ENCODE data around the gene PLCB4.

PLCB4 gene

DNA sequence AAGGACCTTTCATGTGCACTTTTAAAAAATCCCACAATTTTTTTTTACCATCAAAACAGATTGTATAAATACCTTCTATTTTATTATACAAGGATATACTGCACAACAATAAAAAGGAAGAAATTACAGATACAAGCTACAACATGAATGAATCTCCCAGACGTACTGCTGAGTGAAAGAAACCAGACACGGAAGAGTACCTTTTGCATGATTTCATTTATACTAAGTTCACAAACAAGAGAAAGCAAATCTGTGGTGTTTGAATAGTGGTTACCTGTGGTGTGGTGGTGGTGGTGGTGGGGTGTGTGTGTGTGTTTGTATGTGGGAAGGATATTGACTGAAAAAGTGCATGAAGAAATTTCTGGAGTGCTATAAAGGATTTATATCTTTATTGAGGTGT lies 6.8 kb upstream of the PLCB4 start:
- no peak for DNase-seq

DNA sequence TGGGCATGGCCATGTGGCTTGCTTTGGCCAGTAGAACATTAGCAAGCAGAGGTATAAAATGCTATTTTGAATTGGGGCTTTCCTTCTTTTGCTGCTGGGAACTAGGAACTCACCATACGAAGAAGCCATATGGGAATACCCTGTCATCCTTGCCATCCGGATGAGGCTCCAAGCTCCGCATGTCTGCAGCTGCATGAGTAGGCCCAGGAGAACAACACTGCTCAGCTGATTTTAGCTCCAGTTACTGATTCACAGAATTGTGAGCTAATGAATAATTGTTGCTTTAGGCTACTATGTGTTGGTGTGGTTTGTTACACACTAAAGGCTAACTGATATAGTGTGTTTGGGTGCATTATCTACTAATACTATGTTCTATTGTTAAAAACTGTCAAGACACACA lies 2.7 kb upstream of the PLCB4 start:
- no peak for DNase-seq

- no peak for DNase-seq
Measured at GRCh38 chr20:9068233-9068801, 570 bp upstream of the PLCB4 start.

DNA sequence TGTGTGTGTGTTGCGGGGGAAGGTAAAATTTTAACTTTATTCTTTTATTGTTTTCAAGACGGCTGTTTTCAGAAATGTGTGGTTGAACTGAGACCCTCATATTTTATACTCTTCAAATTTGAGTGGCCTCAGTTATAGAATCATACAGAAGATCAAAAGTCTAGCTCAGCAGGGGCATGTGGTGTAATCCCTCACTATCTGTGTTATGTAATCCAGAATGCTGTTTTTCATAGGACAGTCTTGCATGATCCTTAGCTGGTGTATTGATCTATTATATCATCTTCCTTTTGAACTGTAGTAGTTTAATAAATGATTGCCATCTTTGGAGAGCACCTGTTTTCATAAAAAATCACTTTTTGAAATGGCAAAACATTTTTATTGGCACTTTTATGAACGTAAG lies 1.4 kb downstream of the PLCB4 start:
- no peak for DNase-seq

DNA sequence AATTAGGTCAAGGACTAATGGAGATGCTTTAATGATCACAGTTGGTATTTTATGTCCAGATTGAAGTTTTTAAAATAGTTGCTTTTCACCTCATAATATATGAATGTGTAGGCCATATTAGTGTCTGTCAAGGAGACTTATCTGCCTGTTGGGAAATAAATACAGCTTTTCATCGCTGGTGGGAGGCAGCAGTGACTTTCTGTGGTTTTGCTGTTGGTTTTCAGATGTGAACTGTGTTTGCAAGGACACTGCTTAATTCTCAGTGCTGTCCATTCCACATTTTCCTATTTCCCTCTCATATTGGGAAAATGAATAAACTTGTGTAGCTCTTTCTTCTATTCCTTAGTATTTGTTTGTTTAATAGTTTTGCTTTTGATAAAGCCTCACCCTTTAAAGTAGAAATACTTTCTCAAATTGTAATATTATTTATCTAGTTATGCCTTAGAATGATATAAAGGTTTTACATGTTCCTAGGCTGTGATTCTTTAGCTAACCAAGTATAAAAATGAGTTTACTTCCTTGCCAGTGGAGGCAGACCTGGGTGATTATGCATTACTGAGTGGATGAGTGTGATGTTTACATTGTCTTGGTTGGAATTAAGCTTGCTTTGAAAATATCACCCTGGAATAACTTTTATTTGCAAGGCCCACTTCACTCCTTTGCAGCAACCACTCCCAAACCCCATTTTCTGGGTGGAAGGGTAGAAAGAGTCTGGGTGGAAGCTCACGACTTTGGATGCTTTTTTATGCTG lies 3.3 kb downstream of the PLCB4 start:
- no peak for DNase-seq

GRCh38 chr20:9072861-9073500 lies 4.1 kb downstream of the PLCB4 start:
- no peak for DNase-seq

GRCh38 chr20:9075264-9076095 lies 6.6 kb downstream of the PLCB4 start:
- no peak for DNase-seq

GRCh38 chr20:9076440-9076839 lies 7.6 kb downstream of the PLCB4 start:
- DNase-seq = no peak

GRCh38 chr20:9078826-9079731 lies 10.2 kb downstream of the PLCB4 start:
- no peak for DNase-seq

GRCh38 chr20:9081423-9081966 lies 12.6 kb downstream of the PLCB4 start:
- no peak for DNase-seq

DNA sequence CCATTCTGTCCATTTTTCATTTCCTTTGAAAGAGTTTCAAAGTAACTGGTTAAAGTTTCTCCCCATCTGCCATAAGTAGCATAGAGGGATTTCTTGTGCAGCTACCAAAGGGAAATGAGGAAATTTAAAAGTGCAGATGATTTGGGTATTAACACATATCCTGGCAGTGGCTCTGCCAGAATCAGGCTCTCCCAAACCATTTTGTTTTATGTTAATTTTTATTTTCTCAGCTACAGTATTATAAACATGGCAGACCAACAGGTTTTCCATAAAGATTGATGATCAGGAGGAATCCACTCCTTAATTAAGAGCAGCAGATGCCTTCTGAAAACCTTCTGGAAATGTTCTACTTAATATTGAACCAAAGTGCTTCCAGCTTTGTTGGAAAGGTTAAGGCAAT lies 13.9 kb downstream of the PLCB4 start:
- no peak for DNase-seq

- DNase-seq = no peak
Measured at GRCh38 chr20:9087531-9088217, 18.8 kb downstream of the PLCB4 start.

- no peak for DNase-seq
Measured at GRCh38 chr20:9088556-9088955, 19.7 kb downstream of the PLCB4 start.

GRCh38 chr20:9092113-9092512 lies 23.2 kb downstream of the PLCB4 start:
- DNase-seq = no peak

GRCh38 chr20:9092655-9093054 lies 23.8 kb downstream of the PLCB4 start:
- DNase-seq = no peak

- DNase-seq = no peak
Measured at GRCh38 chr20:9093218-9093957, 24.5 kb downstream of the PLCB4 start.

DNA sequence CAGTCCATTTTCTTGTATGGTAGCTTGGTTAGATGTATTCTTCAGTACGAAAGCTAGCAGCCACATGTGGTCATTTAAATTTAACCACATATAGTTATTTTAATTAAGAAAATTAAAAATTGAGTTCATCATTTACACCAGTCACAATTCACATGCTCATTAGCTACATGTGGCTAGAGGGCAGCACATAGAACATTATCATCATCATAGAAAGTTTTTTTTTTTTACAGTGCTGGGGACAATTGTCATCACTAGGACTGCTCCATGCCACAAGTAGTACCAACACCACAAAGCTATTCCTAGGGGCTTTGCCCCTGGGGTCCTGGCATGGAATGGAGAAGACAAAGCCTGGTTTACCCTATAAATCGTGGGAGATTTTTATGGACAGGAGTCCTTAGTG lies 30.5 kb downstream of the PLCB4 start:
- DNase-seq = no peak

DNA sequence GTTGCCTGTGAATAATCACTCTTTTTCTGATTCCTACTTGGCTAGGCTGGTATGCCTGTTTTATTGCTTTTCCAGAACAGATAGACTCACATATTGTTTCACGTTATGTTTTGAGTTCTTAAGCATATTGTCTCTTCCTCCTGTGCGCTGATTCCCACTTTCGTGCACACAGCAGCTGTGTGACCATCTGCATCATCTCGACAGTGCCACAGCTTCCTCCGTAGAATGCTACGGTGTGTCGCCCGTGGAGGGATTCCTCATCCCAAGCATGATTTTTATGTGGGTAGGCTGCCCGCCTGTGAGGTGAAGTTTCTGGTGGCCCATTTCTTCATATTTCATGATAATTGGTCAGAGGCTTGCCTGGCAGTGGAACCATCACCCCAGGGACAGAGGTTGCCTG lies 31.8 kb downstream of the PLCB4 start:
- no peak for DNase-seq

- DNase-seq = no peak
Measured at GRCh38 chr20:9102456-9102855, 33.6 kb downstream of the PLCB4 start.

- DNase-seq = no peak
Measured at GRCh38 chr20:9103955-9104354, 35.1 kb downstream of the PLCB4 start.

- DNase-seq = no peak
Measured at GRCh38 chr20:9108260-9108659, 39.4 kb downstream of the PLCB4 start.

Measured in inflammatory macrophage (primary cell).